Stimulated activated CD4-positive, alpha-beta T cell treated with anti-CD3 and anti-CD28 coated beads, Interleukin-1b, Interleukin-23, amount 100 ng/mL, for 24 hours (primary cell): ENCODE results near the gene LRP11.
A peak's percentile ranks its signal among the peaks of the same experiment; 100 is the strongest.
"Not testable (repeated sequence)": the region's sequence is repeated elsewhere in the genome, so short reads cannot be mapped to it uniquely, and the experiment has no call there.

ENCODE experiments used
- DNase-seq, 4 experiments: peaks; one replicate each; pipeline ENCODE4 v3.0.0-alpha.2; 2020; ENCODE audit warnings: low read depth in 4 of 4, low spot score in 1 of 4

LRP11 gene, protein sequence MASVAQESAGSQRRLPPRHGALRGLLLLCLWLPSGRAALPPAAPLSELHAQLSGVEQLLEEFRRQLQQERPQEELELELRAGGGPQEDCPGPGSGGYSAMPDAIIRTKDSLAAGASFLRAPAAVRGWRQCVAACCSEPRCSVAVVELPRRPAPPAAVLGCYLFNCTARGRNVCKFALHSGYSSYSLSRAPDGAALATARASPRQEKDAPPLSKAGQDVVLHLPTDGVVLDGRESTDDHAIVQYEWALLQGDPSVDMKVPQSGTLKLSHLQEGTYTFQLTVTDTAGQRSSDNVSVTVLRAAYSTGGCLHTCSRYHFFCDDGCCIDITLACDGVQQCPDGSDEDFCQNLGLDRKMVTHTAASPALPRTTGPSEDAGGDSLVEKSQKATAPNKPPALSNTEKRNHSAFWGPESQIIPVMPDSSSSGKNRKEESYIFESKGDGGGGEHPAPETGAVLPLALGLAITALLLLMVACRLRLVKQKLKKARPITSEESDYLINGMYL

DNA sequence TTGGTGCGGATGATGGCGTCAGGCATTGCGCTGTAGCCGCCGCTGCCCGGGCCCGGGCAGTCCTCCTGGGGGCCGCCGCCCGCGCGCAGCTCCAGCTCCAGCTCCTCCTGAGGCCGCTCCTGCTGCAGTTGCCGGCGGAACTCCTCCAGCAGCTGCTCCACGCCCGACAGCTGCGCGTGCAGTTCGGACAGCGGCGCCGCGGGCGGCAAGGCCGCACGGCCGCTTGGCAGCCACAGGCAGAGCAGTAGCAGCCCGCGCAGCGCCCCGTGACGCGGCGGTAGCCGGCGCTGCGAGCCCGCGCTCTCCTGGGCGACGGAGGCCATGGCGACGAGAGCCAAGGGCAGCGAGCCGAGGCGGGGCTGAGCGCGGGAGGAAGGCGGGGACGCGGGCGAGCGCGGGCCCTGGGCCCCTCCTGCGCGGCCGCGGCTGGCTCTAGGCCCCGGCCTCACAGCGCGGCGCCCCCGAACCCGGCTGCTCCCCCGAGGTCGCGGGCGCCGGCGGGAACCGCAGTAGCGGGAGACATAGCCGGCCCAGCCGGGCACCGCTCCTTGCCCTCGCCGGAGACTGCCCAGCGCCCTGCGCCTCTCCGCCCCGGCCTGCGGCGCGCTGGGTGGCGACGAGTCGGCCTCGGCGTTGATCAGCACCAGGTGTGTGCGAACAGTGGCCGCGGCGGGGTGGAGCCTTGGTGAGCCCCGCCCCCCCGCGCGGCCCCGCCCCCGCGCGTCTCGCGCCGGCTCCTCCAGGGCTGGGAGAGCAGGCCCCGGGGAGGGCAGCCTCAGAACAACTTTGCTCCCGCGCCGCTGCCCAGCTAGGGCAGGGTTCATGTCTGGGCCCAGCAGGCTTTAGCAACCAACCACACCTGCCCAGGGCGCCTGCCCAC is at the start of gene LRP11:
LRP11 (minus strand) TSS at position 662 of the 880 bp plus-strand sequence; CDS start at position 323, 339 bp downstream.
- peak; percentile 61 to 76 (median 65) for DNase-seq

DNA sequence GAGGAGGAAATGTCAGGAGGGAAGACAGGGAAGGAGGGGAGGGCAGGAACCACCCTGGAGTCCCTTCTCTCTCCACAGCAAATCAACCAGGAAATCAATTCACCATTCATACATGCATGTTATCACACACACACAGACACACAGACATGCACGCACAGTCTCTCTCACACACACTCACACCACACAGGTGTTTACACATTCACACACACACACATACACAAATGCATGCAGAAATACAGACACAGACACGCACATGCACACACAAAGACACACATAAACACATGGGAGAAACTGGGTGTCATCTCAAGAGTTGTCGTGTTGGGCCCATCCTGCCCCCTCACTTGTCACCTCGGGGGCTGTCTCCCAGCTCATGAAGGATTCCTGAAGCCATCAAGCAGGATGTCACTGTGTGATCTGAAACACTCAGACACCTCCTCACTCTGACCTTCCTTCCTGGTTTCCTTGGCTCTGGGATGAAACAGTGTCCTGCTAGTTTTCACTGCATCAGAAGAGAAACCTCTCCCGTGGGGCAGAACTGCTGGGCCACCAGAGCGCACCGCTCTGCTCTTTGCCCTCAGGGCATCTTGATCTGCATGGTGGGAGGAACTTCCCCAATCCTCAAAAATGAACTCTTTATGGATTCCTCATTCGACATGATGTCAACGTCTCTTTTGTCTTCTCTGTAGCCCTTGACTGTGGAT is 49.5 kb upstream of the LRP11 start:
- no peak for DNase-seq

DNA sequence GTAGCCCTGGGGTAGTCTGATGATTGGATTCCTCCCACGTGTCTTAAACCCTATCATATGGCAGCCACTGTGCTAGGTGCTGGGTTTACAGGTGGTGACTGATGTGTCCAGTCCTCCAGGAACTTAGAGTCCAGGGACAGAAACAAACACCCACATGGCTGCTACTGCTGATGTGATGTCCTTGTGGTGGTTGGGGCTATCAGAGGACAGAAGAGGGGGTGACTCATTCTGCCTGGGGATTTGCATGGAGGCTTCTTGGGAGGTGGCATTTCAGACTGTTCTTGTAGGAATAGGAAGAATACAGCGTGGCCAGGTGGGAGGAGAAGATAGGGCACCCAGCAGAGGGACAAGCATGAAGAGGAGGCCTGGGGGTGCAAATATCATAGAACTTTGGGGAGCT is 48.9 kb upstream of the LRP11 start:
- DNase-seq = no peak

DNA sequence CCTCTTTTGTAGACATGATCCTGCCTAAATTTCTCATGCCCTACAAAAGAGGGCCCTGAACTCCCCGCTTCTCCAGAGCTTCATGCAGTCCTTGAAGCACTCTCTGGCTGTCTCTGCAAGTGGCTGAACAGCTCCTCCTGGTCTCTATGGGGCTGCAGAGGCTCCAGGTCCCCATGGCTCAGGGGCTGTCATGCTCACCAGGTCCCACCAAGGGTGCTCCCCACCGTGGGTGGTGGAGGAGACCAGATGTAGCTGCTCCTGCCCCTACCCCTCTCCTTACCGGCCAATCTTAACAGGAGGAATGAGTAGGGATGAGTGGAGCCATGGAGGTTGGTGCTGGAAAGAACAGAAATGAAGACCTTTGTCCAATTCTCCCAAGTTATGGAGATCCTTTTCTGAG is 48.5 kb upstream of the LRP11 start:
- not testable (repeated sequence) for DNase-seq

DNA sequence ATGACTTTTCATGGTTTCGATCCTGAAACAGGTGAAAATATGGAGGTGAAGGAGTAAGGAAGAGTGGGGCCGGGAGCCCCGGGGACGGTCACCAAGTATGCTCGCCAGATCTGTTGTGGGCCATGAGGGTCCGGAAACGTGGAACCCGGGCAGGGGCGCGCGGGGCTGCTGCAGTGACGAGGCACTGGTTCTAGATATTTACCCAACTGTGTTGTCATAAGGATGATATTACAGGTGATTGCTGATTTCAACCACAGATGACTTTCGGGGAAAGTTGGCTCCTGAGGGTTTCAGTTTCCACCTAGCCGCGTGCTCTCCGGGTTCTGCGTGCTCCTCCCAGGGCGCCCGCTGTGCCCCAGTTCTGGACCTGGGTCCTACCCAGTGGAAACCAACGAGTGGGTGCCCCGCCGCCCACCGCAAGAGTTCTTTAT is 46.6 kb upstream of the LRP11 start:
- DNase-seq = no peak

DNA sequence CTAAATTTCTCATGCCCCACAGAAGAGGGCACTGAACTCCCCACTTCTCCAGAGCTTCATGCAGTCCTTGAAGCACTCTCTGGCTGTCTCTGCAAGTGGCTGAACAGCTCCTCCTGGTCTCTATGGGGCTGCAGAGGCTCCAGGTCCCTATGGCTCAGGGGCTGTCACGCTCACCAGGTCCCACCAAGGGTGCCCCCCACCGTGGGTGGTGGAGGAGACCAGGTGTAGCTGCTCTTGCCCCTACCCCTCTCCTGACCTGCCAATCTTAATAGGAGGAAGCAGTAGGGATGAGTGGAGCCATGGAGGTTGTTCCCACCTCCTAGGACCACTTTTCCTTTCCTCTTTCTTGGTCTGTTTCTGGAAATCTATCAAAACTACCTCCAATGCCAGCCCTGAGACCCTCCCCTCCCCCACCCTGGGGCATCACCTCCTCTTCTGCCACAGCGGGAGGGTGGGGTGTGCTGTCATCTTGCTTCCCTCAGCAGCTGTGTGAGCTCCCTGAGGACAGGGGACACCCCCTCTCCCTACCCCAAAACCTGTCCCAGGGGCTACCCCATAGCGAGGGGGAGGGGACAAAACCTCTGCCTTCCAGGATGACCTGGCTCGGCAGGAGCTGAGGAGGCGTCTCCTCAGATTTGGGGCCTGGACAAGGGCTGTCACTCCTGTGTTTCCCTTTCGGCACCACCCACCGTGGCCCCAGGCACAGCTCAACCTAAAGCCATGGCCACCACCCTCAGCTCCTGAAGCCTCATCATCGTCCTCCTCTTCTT is 45.7 kb upstream of the LRP11 start:
- DNase-seq = no peak

DNA sequence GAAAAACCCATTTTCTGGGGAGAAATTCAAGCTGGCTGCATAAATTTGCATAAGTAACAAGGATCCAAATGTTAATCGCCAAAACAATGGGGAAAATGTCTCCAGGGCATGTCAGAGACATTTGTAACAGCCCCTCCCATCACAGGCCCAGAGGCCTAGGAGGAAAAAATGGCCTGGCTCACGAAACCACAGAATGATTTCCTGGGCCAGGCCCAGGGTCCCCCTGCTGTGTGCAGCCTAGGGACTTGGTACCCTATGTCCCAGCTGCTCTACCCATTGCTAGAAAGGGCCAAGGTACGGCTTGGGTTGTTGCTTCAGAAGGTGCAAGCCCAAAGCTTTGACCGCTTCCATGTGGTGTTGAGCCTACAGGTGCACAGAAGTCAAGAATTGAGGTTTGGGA is 44.3 kb upstream of the LRP11 start:
- not testable (repeated sequence) for DNase-seq

DNA sequence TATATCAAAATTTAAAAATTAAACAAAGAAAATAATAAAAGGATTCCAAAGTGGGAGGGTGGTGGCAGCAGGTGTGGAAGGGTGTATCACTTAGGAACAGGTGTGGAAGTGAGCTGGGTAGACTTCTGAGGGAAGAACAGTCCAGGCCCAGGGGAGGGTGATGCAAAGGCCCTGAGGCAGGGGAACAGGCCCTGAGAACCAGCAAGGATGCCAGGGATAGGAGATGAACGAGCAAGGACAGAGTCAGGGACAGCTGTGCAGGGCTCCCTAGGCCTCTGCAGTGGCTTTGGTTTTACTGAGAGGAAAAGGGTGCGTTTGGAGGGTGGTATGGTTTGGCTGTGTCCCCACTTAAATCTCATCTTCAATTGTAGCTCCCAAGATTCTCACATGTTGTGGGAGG is 43.2 kb upstream of the LRP11 start:
- DNase-seq = no peak

DNA sequence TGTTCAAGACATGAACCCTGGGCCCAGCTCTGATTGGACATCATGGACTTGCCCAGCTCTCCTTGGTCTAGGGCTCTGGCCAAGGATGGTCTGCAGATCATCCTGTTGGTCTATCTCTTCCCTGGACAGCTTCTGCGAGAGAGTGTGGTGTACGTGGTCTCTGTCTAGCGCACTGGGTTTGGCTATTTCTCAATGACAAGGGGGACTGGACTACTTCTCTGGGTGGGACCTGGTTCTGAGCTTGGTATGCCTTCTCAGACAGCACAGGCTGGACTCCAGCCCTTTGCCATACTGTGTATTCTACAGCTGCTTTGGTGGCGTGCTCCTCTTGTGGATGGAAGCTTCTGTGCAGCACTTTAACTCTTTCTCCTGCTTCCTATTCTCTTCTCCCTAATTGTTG is 42.2 kb upstream of the LRP11 start:
- no peak for DNase-seq

DNA sequence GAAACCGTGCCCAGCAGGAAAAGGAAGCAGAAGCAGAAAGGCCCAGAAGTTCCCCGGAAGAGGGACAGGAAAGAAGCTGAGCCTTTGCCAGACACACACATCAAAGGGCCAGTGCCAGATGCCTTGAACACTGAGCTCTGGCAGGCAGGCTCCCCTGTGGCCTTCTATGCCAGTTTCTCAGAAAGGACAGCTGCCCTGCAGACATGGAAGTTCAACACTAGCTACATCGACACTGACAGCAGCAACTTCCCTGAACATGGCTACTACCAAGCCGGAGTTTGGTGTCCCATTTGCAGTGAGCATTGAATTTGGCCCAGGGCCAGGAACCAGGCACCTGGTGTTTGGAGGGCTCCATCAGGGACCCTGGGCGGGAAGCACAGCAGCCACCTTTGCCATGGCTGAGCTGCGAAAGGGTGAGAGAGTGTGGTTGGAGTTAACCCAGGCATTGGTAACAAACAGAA is 41.8 kb upstream of the LRP11 start:
- DNase-seq = no peak

DNA sequence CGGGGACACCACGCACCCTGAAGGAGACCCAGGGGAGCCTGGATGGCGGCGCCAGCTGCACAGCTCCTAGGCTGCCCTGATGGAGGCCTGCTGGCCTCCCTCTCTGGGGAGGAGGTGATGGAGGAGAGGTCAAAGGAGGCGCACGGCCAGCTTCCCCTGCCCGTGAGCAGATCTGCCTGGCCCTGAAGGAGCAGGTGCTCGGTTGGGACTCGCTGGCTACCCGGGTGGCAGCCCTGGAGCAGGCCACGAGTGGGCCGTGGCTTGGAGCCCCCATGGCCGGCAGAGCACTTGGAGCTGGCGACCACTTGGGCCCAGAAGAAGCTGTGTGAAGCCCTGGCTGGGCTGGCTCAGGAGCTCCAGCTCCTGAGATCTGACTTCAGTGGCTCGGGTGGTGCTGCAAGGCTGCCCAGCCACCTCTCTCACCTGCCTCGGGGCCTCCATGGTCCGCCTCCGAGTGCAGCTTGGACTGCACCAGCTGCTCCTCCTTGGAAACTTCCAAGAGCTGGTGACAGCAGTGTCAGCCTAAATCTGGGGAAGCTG is 41.3 kb upstream of the LRP11 start:
- no peak for DNase-seq

DNA sequence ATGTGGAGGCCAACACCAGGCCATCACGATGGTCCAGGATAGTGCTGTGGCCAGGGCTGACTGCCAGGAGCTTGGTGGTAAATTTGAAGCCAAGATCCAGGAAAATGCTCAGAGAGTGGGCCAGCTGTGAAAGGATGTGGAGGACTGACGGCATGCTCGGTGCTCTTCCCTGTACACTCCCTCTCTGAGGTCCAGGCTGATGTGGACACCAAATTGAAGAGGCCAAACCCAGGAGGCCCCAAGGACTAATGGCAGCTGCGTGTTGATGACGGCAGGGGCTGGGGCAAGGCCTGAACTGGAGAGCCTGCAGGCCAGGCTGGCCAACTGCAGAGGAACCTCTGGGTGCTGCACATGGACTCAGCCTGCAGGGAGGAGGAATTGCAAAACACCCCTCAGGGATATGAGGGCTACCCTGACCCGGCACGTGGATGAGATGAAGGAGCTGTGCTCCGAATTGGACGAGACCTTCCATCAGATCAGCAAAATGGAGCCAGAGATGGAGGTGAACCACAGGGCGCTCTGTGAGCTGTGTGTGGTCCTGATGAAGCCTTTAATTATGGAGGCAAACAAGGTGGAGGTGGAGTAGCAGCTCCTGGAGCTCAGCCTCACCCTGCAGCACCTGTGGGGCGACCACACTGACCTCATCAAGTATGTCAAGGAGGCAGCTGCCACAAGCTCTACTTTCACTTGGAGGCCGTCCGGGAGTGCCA is 40.7 kb upstream of the LRP11 start:
- DNase-seq = no peak

DNA sequence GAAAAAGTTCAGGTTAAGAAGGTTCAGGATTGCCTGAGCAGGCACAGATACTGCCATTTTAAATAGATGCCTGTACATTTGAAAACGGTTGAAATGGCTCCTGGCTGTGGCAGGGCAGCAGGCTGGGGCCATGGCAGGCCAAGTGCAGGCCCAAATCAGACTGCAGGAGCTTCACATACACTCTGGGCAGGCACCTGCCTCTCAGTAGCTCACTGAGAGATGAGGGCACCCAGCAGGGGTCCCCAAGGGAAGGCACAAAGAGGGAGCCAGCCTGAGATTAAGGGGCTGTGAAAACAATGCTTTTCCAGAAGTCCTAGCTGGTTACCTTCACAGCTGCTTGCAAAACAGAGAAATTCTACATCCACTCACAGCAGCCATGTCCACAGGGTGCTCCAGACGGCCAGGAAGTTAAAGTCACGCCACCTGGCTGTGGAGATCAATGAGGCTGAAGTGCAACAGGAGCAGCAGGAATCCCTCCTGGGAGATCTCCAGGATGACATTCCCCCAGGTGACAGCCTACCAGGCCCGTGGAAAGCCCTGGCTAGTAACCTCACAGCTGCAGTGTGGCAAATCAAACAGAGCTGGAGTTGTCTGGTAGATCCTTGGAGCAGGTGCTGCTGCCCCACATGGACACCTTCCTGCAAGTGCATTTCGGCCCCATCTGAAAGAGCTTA is 39.9 kb upstream of the LRP11 start:
- DNase-seq = no peak

DNA sequence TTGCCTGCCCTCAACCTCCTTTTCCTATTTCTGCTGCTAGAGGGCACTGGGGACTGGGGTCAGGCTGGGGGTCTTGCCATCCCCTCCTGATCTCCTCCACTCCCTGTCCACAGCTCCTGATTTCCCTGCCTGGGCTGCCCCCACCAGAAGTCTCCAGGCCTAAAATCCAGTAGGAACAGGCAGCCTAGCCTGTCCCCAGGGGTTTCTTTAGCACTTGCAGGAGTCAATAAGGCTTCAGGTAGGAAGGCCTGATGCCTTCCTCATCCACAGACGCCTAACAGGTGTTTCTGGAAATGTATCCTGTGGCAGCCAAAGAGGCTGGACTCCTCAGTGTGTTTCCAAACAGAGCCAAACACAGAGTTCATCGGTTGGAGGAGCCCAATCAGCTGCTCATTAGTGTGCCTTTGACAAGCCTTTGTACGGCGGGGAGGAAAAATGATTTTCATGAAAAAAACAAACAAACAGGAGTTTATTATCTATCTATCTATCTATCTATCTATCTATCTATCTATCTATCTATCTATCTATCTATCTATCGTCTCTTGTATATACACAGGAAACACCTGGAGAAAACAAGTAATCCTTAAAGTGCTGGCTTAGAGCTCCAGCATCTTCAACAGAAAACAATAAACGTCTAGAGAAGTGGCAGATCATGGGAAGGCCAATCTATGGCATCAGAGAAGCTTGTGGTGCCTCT is 37.4 kb upstream of the LRP11 start:
- DNase-seq = no peak

DNA sequence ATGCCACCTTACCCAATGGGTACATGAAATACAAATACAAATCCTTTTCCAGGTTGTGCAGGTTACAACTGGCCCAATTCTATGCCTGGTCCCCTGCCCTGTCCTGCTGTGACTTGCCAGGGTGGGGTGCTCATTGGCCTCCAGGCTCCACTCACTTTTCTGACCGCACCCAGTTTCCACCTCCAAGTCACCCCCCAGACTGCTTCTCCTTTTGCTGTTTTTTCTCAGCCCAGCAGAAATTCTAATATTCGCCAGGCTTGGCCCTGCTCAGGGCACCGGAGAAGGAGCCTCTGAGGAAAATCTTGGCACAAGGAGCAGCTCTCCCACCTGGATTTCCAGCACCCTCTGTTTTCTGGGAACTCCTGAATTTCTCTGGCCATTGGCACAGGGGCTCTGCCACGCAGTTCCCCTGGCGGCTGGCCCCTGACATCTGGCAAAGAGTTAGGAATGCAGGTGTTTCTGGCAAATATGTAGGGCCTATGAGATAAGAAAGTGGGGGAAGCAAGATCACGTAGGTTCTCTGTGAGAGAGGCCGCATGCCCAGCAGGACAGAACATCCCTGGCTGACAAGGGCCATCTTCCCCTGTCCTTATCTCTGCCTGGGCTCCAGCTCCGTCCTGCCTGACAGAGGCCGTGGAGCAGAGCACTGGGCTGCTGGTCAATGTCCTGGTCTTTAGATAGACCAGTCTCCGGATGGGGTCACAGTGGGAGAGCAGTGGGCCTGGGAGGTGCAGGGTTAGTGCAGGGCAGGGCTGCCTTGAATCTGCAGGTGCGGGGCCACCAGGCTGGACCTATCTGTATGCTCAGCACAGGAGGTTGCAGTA is 36.7 kb upstream of the LRP11 start:
- DNase-seq = no peak

DNA sequence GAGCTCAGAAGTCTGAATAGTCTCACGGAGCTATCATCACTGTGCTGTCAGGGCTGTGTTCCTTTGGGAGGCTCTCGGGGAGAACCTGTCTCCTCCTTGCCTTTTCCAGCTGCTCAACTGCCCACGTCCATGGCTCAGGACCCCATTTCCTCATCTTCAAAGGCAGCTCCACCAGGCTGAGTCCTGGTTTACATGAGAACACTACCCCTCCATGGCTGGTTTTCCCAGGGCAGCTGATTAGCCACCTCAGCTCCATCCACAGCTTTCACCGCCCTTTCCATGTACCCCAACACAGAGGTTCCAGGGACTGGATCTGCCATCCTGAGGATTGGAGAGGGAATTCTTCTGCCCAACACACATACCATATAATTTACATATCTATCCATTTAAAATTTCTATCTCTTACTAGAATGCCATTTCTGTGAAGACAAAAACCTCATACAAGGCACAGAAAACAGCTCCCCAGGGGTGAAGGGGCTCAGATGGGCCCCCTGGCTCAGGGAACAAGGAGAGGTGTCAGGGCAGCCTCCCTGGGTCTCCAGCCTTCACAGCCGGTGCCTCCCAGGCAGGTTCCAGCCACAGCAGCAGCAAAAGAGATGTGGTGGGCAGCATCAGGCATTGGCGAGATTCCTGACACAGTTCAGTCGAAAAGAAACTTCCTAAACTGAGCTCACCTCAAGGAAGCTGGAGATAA is 35.9 kb upstream of the LRP11 start:
- no peak for DNase-seq

DNA sequence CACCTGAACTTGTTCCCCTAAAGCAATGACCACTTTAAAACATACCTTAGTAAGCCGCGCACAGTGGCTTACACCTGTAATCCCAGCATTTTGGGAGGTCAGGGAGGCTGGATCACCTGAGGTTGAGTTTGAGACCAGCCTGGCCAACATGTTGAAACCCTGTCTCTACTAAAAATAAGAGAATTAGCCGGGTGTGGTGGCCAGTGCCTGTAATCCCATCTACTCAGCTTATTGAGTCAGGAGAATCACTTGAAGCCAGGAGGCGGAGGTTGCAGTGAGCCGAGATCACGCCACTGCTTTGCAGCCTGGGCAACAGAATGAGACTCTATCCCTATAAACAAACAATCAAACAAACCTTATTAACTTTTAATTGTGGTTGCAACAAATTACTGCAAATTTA is 35.3 kb upstream of the LRP11 start:
- DNase-seq = no peak
